Astrocyte (in vitro differentiated cells and primary cell): Measurements from ENCODE around the gene CNOT4. TPM values are rescaled to one million over a fixed set of nuclear protein-coding genes. Genes with fewer than 3 reads are reported as not detected.
"Not testable (repeated sequence)": the region's sequence is repeated elsewhere in the genome, so short reads cannot be mapped to it uniquely, and the experiment has no call there.

Source experiments
- DNase-seq: peaks from one replicate; pipeline ENCODE4 v3.0.0-alpha.2; 2010; ENCODE audit warnings: low read depth
- FAIRE-seq: peaks from 2 replicates; lab custom pipeline; 2011; peaks lifted over from hg19 to GRCh38; lab: Jason Lieb, UNC
- H2AFZ ChIP-seq: 2 replicates; pipeline ENCODE4 v1.6.0; 2012; ENCODE audit warnings: low read depth, low read length, inconsistent platforms
- H3K27ac ChIP-seq: 2 replicates; pipeline ENCODE4 v1.5.1; 2011; ENCODE audit warnings: low read depth, low read length, inconsistent platforms
- H3K27me3 ChIP-seq: 2 replicates; pipeline ENCODE4 v1.6.0; 2011; ENCODE audit warnings: low read length, inconsistent platforms; ENCODE audit not compliant: insufficient read depth
- H3K36me3 ChIP-seq: 2 replicates; pipeline ENCODE4 v1.5.1; 2011; ENCODE audit warnings: low read length, inconsistent platforms; ENCODE audit not compliant: insufficient read depth
- H3K4me1 ChIP-seq: 2 replicates; pipeline ENCODE4 v1.5.1; 2011; ENCODE audit warnings: low read length, inconsistent platforms; ENCODE audit not compliant: insufficient read depth
- H3K4me2 ChIP-seq: 2 replicates; pipeline ENCODE4 v1.6.0; 2012; ENCODE audit warnings: low read length, inconsistent platforms
- H3K4me3 ChIP-seq: 2 replicates; pipeline ENCODE4 v1.5.1; 2011; ENCODE audit warnings: low read depth, mild to moderate bottlenecking, low read length, inconsistent platforms; ENCODE audit not compliant: insufficient read depth
- H3K79me2 ChIP-seq: 2 replicates; pipeline ENCODE4 v1.6.0; 2012; ENCODE audit warnings: mild to moderate bottlenecking, low read length, inconsistent platforms; ENCODE audit not compliant: insufficient read depth
- H3K9ac ChIP-seq: 2 replicates; pipeline ENCODE4 v1.6.0; 2012; ENCODE audit warnings: mild to moderate bottlenecking, low read length, inconsistent platforms
- H3K9me3 ChIP-seq: 2 replicates; pipeline ENCODE4 v1.5.1; 2012; ENCODE audit warnings: low read depth, mild to moderate bottlenecking, low read length, inconsistent platforms; ENCODE audit not compliant: insufficient read depth
- H4K20me1 ChIP-seq: 2 replicates; pipeline ENCODE4 v1.6.0; 2012; ENCODE audit warnings: low read length, inconsistent platforms; ENCODE audit not compliant: insufficient read depth
- H3K27ac Mint-ChIP-seq: one replicate; pipeline ENCODE4 v1.8.0; 2021; ENCODE audit warnings: mild to moderate bottlenecking, mixed read lengths; ENCODE audit not compliant: unreplicated experiment
- H3K27me3 Mint-ChIP-seq: one replicate; pipeline ENCODE4 v1.8.0; 2021; ENCODE audit warnings: low read depth, mixed read lengths; ENCODE audit not compliant: unreplicated experiment
- H3K36me3 Mint-ChIP-seq: one replicate; pipeline ENCODE4 v1.8.0; 2021; ENCODE audit warnings: low read depth, mixed read lengths; ENCODE audit not compliant: unreplicated experiment
- H3K4me1 Mint-ChIP-seq: one replicate; pipeline ENCODE4 v1.8.0; 2021; ENCODE audit warnings: low read depth, mixed read lengths; ENCODE audit not compliant: unreplicated experiment
- H3K4me3 Mint-ChIP-seq: one replicate; pipeline ENCODE4 v1.8.0; 2021; ENCODE audit warnings: mild to moderate bottlenecking, moderate library complexity, mixed read lengths; ENCODE audit not compliant: unreplicated experiment
- H3K9me3 Mint-ChIP-seq: one replicate; pipeline ENCODE4 v1.8.0; 2021; ENCODE audit warnings: mild to moderate bottlenecking, mixed read lengths; ENCODE audit not compliant: unreplicated experiment
- CTCF ChIP-seq: IDR thresholded peaks from 2 replicates; pipeline ENCODE4 v1.5.1; 2011; ENCODE audit warnings: low read depth, mild to moderate bottlenecking, inconsistent platforms, low read length, moderate library complexity; ENCODE audit not compliant: insufficient read depth
- EZH2 ChIP-seq: IDR thresholded peaks from 2 replicates; pipeline ENCODE4 v1.6.1; 2012; ENCODE audit warnings: mild to moderate bottlenecking, low read length, inconsistent platforms; ENCODE audit not compliant: insufficient read depth
- total RNA-seq: library from RNA; stranded (reverse); gene quantifications from 2 replicates; pipeline ENCODE4 v1.2.1, GENCODE V29; 2021

Gene CNOT4
- total RNA-seq, 1 donor from 2014 or later, result 24.9 TPM

GRCh38 chr7:135508883-135509588 lies 866 bp downstream of the CNOT4 start:
- peak overlapping the region; percentile 90 for H2AFZ ChIP-seq
- no peaks in the 10 kb centered on the region for H3K36me3 ChIP-seq
- peaks cover 36% of the 10 kb centered on the region for H4K20me1 ChIP-seq
- no peaks in the 10 kb centered on the region for H3K27me3 ChIP-seq
- TF ChIP-seq CTCF (no peak), EZH2 (no peak)
- peak overlapping the region; percentile 96 for H3K27ac ChIP-seq
- peak overlapping the region; percentile 98 for H3K4me2 ChIP-seq
- peak overlapping the region; percentile 99 for H3K9ac ChIP-seq
- FAIRE-seq (no peak), DNase-seq (peak; percentile 21)
- Mint-ChIP-seq H3K36me3 (no peaks in the 10 kb centered on the region), H3K4me1 (peaks cover 11% of the 10 kb centered on the region), H3K4me3 (no peak overlapping the region), H3K27me3 (no peaks in the 10 kb centered on the region), H3K27ac (no peak overlapping the region), H3K9me3 (no peaks in the 10 kb centered on the region)
- H3K79me2 ChIP-seq, result peaks cover 54% of the 10 kb centered on the region
- no peaks in the 10 kb centered on the region for H3K9me3 ChIP-seq
- peaks cover 8% of the 10 kb centered on the region for H3K4me1 ChIP-seq
- H3K4me3 ChIP-seq, result peak overlapping the region; percentile 93

GRCh38 chr7:135501402-135501801 lies 8.5 kb downstream of the CNOT4 start:
- FAIRE-seq (peak; percentile 34), DNase-seq (peak; percentile 29)
- no peaks in the 10 kb centered on the region for H3K27me3 Mint-ChIP-seq
- H3K27ac Mint-ChIP-seq, result no peak overlapping the region
- no peaks in the 10 kb centered on the region for H3K36me3 Mint-ChIP-seq
- H3K27me3 ChIP-seq, result no peaks in the 10 kb centered on the region
- H3K4me3 ChIP-seq, result no peak overlapping the region
- no peaks in the 10 kb centered on the region for H3K9me3 ChIP-seq
- H3K79me2 ChIP-seq, result peaks cover 93% of the 10 kb centered on the region
- no peak overlapping the region for H3K4me2 ChIP-seq
- no peak overlapping the region for H3K27ac ChIP-seq
- no peaks in the 10 kb centered on the region for H3K9me3 Mint-ChIP-seq
- H3K4me1 ChIP-seq, result no peaks in the 10 kb centered on the region
- no peak overlapping the region for H3K9ac ChIP-seq
- no peaks in the 10 kb centered on the region for H3K36me3 ChIP-seq
- H3K4me1 Mint-ChIP-seq, result peaks cover 11% of the 10 kb centered on the region
- H4K20me1 ChIP-seq, result peaks cover 78% of the 10 kb centered on the region
- TF ChIP-seq CTCF (no peak), EZH2 (no peak)
- H3K4me3 Mint-ChIP-seq, result no peak overlapping the region
- no peak overlapping the region for H2AFZ ChIP-seq

GRCh38 chr7:135499818-135500217 lies 10.1 kb downstream of the CNOT4 start:
- Mint-ChIP-seq H3K4me3 (no peak overlapping the region), H3K27ac (no peak overlapping the region), H3K27me3 (no peaks in the 10 kb centered on the region), H3K36me3 (no peaks in the 10 kb centered on the region), H3K9me3 (no peaks in the 10 kb centered on the region), H3K4me1 (peaks cover 13% of the 10 kb centered on the region)
- TF ChIP-seq EZH2 (no peak), CTCF (no peak)
- Histone ChIP-seq H3K9ac (no peak overlapping the region), H2AFZ (no peak overlapping the region), H3K9me3 (no peaks in the 10 kb centered on the region), H3K36me3 (no peaks in the 10 kb centered on the region), H3K27me3 (no peaks in the 10 kb centered on the region), H3K79me2 (peaks cover 92% of the 10 kb centered on the region), H3K4me1 (no peaks in the 10 kb centered on the region), H3K4me2 (no peak overlapping the region), H3K27ac (no peak overlapping the region), H3K4me3 (no peak overlapping the region), H4K20me1 (peaks cover 82% of the 10 kb centered on the region)
- DNase-seq (no peak), FAIRE-seq (no peak)

DNA sequence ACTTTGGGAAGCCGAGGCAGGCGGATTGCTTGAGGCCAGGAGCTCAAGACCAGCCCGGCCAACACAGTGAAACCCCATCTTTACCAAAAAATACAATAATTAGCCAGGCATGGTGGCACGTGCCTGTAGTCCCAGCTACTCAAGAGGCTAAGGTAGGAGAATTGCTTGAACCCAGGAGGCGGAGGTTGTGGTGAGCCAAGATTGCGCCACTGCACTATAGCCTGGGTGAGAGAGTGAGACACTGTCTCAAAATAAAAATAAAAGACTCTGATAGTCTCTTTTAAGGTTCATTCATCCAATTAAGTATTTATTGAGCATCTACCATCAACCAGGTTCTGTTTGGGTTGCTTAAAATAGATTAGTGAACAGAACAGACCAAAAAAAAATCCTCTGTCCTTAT lies 12.7 kb downstream of the CNOT4 start:
- H3K27me3 Mint-ChIP-seq, H3K4me3 Mint-ChIP-seq, H3K36me3 Mint-ChIP-seq, H3K4me3 ChIP-seq, H3K27ac ChIP-seq, H2AFZ ChIP-seq, H3K4me1 ChIP-seq, H3K9me3 Mint-ChIP-seq, FAIRE-seq, H3K4me2 ChIP-seq, H3K27ac Mint-ChIP-seq, DNase-seq, H3K27me3 ChIP-seq, H3K9ac ChIP-seq, H3K9me3 ChIP-seq, H3K36me3 ChIP-seq: not testable (repeated sequence)
- Histone ChIP-seq H4K20me1 (peaks cover 92% of the 10 kb centered on the region), H3K79me2 (peaks cover 97% of the 10 kb centered on the region)
- H3K4me1 Mint-ChIP-seq, result peaks cover 15% of the 10 kb centered on the region
